Measurements from ENCODE around the gene C6orf47.

C6orf47 gene

DNA sequence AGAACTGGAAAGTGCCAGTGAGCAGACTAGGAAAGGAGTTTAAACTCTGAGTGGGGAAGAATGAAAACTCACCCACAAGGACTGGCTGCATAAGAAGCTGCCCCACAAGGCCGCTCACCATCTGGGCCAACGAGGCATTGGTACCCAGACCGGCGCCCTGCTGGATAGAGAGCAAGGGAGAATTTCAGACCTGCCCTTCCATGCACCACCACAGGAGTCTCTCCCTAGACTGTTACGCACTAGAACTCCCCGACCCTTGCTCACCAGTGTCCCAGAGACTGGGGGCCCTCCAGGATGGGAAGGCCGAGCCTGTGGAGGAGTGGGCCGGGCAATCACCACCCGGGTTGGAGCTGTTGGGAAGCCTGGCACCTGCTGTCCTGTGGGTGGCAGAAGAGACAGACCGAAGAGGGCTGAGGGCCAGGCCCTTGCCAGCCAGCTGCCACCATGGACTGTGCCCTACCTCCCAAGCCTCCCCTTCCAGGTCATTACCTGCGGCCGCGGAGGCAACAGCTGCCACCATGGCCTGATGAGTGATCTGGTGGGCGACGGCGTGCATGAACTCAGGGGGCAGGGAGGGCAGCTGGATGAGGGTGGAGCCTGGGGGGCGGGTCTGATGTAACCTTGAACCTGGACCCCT, 16.6 kb downstream of the C6orf47 start:
- H3K4me3 ChIP-seq (ENCODE audit: low read depth, low read length), result no peak overlapping the region
- TF ChIP-seq, protein P1, sequence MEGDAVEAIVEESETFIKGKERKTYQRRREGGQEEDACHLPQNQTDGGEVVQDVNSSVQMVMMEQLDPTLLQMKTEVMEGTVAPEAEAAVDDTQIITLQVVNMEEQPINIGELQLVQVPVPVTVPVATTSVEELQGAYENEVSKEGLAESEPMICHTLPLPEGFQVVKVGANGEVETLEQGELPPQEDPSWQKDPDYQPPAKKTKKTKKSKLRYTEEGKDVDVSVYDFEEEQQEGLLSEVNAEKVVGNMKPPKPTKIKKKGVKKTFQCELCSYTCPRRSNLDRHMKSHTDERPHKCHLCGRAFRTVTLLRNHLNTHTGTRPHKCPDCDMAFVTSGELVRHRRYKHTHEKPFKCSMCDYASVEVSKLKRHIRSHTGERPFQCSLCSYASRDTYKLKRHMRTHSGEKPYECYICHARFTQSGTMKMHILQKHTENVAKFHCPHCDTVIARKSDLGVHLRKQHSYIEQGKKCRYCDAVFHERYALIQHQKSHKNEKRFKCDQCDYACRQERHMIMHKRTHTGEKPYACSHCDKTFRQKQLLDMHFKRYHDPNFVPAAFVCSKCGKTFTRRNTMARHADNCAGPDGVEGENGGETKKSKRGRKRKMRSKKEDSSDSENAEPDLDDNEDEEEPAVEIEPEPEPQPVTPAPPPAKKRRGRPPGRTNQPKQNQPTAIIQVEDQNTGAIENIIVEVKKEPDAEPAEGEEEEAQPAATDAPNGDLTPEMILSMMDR (IDR thresholded peaks at IDR 0.05; ENCODE audit: borderline replicate concordance, insufficient read depth, low read depth, low read length), result no peak

DNA sequence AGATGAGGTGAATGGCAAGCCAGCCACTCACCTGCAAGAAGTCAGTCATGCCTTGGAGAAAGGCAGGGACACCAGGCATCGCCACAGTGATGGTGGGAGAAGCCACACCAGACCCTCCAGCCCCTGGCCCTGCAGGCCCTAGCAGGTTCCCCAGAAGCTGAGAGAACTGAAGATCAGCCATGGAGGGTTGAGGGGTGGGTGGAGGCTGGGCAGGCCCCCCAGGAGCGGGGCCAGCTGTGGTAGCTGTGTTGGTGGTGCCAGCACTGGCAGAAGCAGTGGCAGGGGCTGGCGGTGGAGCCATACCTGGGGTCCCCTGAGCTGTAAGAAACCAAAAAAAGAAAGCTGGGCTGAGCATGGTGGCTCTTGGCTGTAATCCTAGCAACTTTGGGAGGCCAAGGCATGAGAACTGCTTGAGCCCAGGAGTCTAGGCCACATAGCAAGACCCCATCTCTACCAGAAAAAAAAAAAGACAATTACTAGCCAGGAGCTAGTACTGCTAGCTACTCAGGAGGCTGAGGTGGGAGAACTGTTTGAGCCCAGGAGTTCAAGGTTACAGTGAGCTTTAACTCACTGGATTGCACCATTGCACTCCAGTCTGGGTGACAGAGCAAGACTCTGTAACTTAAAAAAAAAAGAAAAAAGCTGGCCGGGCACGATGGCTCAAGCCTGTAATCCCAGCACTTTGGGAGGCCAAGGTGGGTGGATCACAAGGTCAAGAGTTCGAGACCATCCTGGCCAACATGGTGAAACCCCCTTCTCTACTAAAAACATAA, 17.6 kb downstream of the C6orf47 start:
- no peak overlapping the region for H3K4me3 ChIP-seq (ENCODE audit: low read depth, low read length)
- TF ChIP-seq, protein P1 (IDR thresholded peaks at IDR 0.05; ENCODE audit: borderline replicate concordance, insufficient read depth, low read depth, low read length), result no peak

DNA sequence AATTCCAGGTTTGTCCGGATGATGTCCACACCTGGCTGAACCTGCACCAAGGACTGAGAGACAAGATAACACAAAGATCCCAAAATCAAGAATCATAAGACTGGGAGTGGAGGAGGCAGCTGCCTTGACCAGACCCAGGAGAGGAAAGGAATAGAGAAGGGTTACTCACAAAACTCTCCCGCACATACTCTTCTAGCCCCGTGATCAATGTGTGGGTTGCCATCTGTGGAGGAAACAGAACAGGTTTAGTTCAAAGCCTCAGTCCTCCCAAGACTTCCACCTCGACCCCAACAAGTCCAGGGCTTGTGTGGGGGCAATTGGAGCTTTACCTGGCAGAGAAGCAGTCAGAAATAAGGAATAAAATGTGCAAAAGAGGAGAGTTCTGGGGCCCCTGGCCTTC, 19.2 kb downstream of the C6orf47 start:
- TF ChIP-seq, protein P1 (IDR thresholded peaks at IDR 0.05; ENCODE audit: borderline replicate concordance, insufficient read depth, low read depth, low read length), result no peak
- no peak overlapping the region for H3K4me3 ChIP-seq (ENCODE audit: low read depth, low read length)

DNA sequence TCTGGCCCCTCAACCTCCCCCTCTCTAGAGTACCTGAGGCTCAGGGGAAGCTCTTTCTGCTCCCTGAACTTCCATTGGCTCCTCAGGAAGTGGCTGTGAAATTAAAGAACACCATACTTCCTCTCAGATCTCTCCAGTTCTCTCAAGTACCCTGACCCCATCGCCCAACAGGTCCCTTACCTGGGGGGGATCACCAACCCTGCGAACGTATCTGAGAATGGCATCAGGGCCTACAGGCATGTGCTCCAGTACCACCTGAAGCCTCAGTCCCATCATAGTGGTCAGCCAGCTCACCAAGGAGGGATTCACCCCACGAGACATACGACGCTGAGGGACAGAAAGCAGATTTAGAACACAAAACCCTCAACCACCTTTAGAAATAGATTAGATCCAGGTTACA, 20.0 kb downstream of the C6orf47 start:
- TF ChIP-seq, protein P1 (IDR thresholded peaks at IDR 0.05; ENCODE audit: borderline replicate concordance, insufficient read depth, low read depth, low read length), result no peak
- no peak overlapping the region for H3K4me3 ChIP-seq (ENCODE audit: low read depth, low read length)

DNA sequence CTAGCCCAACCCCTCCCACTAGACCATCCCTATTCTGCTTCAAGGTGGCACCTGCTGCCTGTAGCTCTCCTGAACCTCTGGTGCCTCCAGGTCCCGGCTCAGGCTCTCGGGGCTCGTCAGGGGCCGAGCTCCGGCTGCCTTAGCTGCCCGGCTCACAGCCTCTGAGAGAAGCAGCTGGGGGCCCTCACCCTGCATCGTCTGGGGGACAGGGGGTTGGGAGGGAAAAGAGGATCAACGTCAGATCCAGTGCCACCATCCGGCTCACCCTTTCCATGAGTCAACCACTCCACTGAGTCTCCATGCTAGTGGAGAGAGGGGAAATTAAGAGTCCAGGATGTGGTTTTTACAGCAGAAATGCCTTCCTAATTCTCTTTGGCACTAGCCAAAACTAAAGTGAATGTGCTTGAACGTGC, 21.1 kb downstream of the C6orf47 start:
- TF ChIP-seq, protein P1 (IDR thresholded peaks at IDR 0.05; ENCODE audit: borderline replicate concordance, insufficient read depth, low read depth, low read length), result no peak
- H3K4me3 ChIP-seq (ENCODE audit: low read depth, low read length), result no peak overlapping the region

DNA sequence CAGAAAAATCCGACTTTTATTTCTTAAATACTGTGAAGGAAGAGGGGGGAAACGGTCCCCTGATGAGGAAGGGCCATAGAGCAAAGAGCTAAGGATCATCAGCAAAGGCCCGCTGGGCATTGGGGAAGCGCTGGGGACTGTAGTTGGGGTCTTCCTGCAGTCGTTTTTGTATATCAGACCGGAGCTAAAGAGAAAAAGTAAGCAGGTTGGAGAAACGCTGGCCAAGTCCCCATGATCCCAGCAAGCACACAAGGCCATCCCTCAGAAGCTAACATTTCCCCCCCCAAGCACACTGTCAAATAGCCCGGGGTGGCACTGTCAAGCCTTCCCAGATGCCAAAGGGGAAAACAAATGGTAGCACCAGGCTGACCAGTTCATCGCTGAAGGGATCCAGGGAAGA, 21.5 kb downstream of the C6orf47 start:
- TF ChIP-seq, protein P1 (IDR thresholded peaks at IDR 0.05; ENCODE audit: borderline replicate concordance, insufficient read depth, low read depth, low read length), result no peak
- no peak overlapping the region for H3K4me3 ChIP-seq (ENCODE audit: low read depth, low read length)

Data from GM12875 (cell line).